ENCODE data around the gene IFITM1. TPM values are rescaled to one million over a fixed set of nuclear protein-coding genes. Genes with fewer than 3 reads are reported as not detected.
A peak's percentile ranks its signal among the peaks of the same experiment; 100 is the strongest.

Gene IFITM1
- total and polyA plus RNA-seq, 2 of the 4 experiments (the other 2 are of a cell fraction) = 24.2 to 68.9 TPM

- intact Hi-C loops (cut with micrococcal nuclease) = no loop called here
- BruUV-seq (replicated peaks) = no TSS peak
- Histone ChIP-seq H3K27ac (ENCODE audit: insufficient read depth, low read length) (no peak overlapping the region), H3K23ac (ENCODE audit: low read depth, low read length) (no peak overlapping the region), H3K27me3 (ENCODE audit: control insufficient read depth, insufficient read depth, low read length) (peaks cover 36% of the 10 kb centered on the region), H3K4ac (ENCODE audit: low read depth, low read length) (no peak overlapping the region), H2BK5ac (ENCODE audit: low read depth, low read length, poor library complexity, severe bottlenecking) (no peak overlapping the region), H3K4me1 (ENCODE audit: control insufficient read depth, insufficient read depth, low read length) (no peaks in the 10 kb centered on the region), H3K4me3 (ENCODE audit: insufficient read depth, low read depth, low read length) (peak overlapping the region; percentile 15; the same call in 1 of the 2 replicates), H2BK15ac (ENCODE audit: low read depth, low read length) (no peak overlapping the region), H4K20me1 (ENCODE audit: insufficient read depth, low read length) (no peaks in the 10 kb centered on the region), H2AK9ac (replicated peaks; ENCODE audit: low read depth, low read length, poor library complexity) (no peak overlapping the region), H2AK5ac (ENCODE audit: low read depth, low read length) (no peak overlapping the region), H4K91ac (ENCODE audit: insufficient read depth, low read depth, low read length) (no peak overlapping the region), H4K8ac (ENCODE audit: low read depth in 2 of 2, low read length in 2 of 2) (no peak overlapping the region), H3K9me3 (ENCODE audit: control insufficient read depth, insufficient read depth, low read length) (0 out of 2 replicates have a peak, but pooled peaks cover 2% of the 10 kb centered on the region), H3K79me1 (ENCODE audit: low read depth in 1 of 2, low read length in 2 of 2) (no peaks in the 10 kb centered on the region), H3K56ac (ENCODE audit: extremely low read depth, insufficient read depth, low read length) (no peak overlapping the region), H2BK20ac (ENCODE audit: low read depth, low read length) (no peak overlapping the region), H2AFZ (replicated peaks; ENCODE audit: low read length, poor library complexity) (no peak overlapping the region), H2BK120ac (ENCODE audit: low read depth, low read length) (no peak overlapping the region), H3K36me3 (ENCODE audit: control insufficient read depth, insufficient read depth, low read length) (no peaks in the 10 kb centered on the region), H3K14ac (replicated peaks; ENCODE audit: low read depth, low read length) (no peak overlapping the region), H3K4me2 (ENCODE audit: low read depth, low read length) (peak overlapping the region; percentile 76), H3K9me1 (ENCODE audit: insufficient read depth, low read length) (no peaks in the 10 kb centered on the region), H4K5ac (ENCODE audit: low read depth, low read length) (no peak overlapping the region), H3K9ac (ENCODE audit: low read depth, low read length) (no peak overlapping the region), H3K18ac (ENCODE audit: low read depth, low read length) (no peak overlapping the region)
- TF ChIP-seq BHLHE40 (IDR thresholded peaks at IDR 0.05; ENCODE audit: low read depth, low read length) = peak; percentile 51; the same call in 1 of the 2 replicates
- peak; percentile 45 for TF ChIP-seq CEBPB (IDR thresholded peaks at IDR 0.05; ENCODE audit: low read depth, low read length)
- TF ChIP-seq MAZ (IDR thresholded peaks at IDR 0.05; ENCODE audit: borderline replicate concordance, low read depth, low read length) = no peak
- no peak for TF ChIP-seq CHD1 (IDR thresholded peaks at IDR 0.05; ENCODE audit: low read depth, low read length)
- TF ChIP-seq, protein P1, sequence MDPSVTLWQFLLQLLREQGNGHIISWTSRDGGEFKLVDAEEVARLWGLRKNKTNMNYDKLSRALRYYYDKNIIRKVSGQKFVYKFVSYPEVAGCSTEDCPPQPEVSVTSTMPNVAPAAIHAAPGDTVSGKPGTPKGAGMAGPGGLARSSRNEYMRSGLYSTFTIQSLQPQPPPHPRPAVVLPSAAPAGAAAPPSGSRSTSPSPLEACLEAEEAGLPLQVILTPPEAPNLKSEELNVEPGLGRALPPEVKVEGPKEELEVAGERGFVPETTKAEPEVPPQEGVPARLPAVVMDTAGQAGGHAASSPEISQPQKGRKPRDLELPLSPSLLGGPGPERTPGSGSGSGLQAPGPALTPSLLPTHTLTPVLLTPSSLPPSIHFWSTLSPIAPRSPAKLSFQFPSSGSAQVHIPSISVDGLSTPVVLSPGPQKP (IDR thresholded peaks at IDR 0.05; ENCODE audit: borderline replicate concordance, low read depth, low read length) = no peak
- TF ChIP-seq, protein P2, sequence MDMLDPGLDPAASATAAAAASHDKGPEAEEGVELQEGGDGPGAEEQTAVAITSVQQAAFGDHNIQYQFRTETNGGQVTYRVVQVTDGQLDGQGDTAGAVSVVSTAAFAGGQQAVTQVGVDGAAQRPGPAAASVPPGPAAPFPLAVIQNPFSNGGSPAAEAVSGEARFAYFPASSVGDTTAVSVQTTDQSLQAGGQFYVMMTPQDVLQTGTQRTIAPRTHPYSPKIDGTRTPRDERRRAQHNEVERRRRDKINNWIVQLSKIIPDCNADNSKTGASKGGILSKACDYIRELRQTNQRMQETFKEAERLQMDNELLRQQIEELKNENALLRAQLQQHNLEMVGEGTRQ (IDR thresholded peaks at IDR 0.05; ENCODE audit: low read depth, low read length) = peak; percentile 53; the same call in 1 of the 2 replicates
- no peak for TF ChIP-seq NFE2L2 (IDR thresholded peaks at IDR 0.05; ENCODE audit: low read depth, low read length)
- dilution Hi-C loops (cut with HindIII; ENCODE audit: low sequenced_read_pairs, unreplicated experiment) = no loop called here
- ATAC-seq (ENCODE audit: low read depth) = peak; percentile 35; the same call in 1 of the 2 replicates
- no peak for DNase-seq
- in situ Hi-C loops (cut with MboI; ENCODE audit: low sequenced_read_pairs) = no loop called here
- ChIA-PET POLR2A (ENCODE audit: unreplicated experiment) (no interaction called here), CTCF (no interaction called here)
- 48% methylated on average over 4 of the region's 21 CpGs; no CpG with 5 or more reads in 1 of the 2 experiments for WGBS, 2 experiments (ENCODE audit: extremely low coverage in 2 of 2, insufficient read length in 1 of 2)
Measured at GRCh38 chr11:269146-269890, 44.5 kb upstream of the IFITM1 start.

Data from IMR-90 (cell line).